PFSK-1 (cell line): Measurements from ENCODE around the gene LRRC7.

ENCODE experiments used
- SIN3A ChIP-seq: IDR thresholded peaks from 2 replicates; pipeline ENCODE4 v1.6.1; 2012; ENCODE audit warnings: mild to moderate bottlenecking, low read length, moderate library complexity, borderline replicate concordance; ENCODE audit not compliant: insufficient read depth
- TAF1 ChIP-seq: IDR thresholded peaks from 2 replicates; pipeline ENCODE4 v1.6.1; 2012; ENCODE audit warnings: low read length, control low read depth, borderline replicate concordance; ENCODE audit not compliant: insufficient read depth
- TF ChIP-seq, protein P1 (sequence below), 2 experiments: IDR thresholded peaks; 2 replicates each; pipeline versions ENCODE4 v1.6.1 to v1.8.0; 2011 to 2012; ENCODE audit warnings: low read depth in 2 of 2, low read length in 2 of 2, control low read depth in 1 of 2, inconsistent platforms in 1 of 2, mild to moderate bottlenecking in 1 of 2, moderate library complexity in 1 of 2; ENCODE audit not compliant: insufficient read depth in 1 of 2

DNA sequence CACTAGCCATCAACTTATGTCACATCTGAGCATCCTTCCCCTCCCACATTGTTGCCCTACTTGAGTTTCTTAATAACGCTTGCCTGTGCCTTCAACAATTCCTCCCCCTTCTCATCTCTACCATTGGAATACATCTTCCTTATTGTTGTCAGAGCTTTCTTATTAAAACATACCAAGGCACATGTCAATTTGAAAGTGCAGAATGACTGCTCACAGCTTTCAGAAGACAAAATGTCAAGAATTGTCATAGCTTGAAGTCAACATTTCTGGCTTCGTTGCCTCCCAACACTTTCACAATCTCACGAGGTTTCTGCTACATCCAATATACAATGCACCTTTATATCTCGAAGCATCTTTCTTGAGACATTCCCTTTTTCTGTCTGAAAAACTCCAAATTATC is 279.9 kb downstream of the LRRC7 start:
- TF ChIP-seq SIN3A (no peak), TAF1 (no peak)
- TF ChIP-seq, protein P1, sequence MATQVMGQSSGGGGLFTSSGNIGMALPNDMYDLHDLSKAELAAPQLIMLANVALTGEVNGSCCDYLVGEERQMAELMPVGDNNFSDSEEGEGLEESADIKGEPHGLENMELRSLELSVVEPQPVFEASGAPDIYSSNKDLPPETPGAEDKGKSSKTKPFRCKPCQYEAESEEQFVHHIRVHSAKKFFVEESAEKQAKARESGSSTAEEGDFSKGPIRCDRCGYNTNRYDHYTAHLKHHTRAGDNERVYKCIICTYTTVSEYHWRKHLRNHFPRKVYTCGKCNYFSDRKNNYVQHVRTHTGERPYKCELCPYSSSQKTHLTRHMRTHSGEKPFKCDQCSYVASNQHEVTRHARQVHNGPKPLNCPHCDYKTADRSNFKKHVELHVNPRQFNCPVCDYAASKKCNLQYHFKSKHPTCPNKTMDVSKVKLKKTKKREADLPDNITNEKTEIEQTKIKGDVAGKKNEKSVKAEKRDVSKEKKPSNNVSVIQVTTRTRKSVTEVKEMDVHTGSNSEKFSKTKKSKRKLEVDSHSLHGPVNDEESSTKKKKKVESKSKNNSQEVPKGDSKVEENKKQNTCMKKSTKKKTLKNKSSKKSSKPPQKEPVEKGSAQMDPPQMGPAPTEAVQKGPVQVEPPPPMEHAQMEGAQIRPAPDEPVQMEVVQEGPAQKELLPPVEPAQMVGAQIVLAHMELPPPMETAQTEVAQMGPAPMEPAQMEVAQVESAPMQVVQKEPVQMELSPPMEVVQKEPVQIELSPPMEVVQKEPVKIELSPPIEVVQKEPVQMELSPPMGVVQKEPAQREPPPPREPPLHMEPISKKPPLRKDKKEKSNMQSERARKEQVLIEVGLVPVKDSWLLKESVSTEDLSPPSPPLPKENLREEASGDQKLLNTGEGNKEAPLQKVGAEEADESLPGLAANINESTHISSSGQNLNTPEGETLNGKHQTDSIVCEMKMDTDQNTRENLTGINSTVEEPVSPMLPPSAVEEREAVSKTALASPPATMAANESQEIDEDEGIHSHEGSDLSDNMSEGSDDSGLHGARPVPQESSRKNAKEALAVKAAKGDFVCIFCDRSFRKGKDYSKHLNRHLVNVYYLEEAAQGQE (IDR thresholded peaks at IDR 0.05; ENCODE audit: insufficient read depth in 1 of 2, low read depth in 2 of 2, low read length in 2 of 2): no peak
